Left kidney (tissue), 2 donors: ENCODE measurements around the gene DNMT3A. TPM values are rescaled to one million over a fixed set of nuclear protein-coding genes. Genes with fewer than 3 reads are reported as not detected.
"Not testable (repeated sequence)": the region's sequence is repeated elsewhere in the genome, so short reads cannot be mapped to it uniquely, and the experiment has no call there.

Source experiments
- DNase-seq: peaks from one replicate; pipeline ENCODE4 v3.0.0-alpha.2; 2013
- polyA plus RNA-seq: library from polyadenylated mRNA; unstranded; fragments of 120-200 nt; gene quantifications from one replicate; pipeline ENCODE4 v1.2.1, GENCODE V29; 2013; ENCODE audit not compliant: insufficient read length

Gene DNMT3A
- polyA plus RNA-seq, 1 donor = 94.4 TPM

DNA sequence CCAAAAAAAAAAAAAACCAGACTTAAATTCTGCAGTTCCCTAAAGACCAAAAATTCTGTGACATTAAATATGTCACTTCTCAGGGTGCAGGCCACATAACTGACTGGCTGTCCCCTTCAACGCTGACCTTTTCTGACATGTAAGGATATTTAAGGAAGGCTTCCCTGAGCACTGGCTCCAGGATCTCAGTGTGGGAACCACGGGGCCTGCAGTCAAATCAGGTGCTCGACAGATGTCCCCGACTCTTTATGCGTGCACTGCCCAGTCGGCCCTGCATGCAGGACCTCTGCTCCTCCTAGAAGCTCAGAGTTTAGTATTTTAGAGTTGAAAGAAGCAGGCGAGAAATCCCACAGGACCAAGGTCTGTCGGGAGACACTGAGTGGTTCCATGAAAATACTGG lies 104.0 kb downstream of the DNMT3A start:
- no peak for DNase-seq

DNA sequence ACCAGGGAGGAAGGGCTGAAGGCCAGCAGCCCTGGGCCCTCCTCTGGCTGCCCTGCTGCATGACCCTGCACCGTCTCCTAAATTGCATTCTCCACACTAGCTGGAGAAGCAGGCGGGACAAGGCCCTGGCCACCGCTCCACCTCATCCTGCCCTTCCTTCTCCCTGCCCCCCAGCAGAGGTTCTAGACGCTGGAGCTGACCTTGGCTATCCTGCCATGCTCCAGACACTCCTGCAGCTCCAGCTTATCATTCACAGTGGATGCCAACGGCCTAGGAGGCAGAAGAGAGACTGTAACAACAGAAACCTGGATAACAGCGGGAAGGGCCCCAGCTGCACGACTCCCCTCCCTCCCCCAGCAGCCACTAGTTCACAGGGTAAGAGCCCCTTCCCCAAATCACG lies 105.0 kb downstream of the DNMT3A start:
- DNase-seq = no peak

DNA sequence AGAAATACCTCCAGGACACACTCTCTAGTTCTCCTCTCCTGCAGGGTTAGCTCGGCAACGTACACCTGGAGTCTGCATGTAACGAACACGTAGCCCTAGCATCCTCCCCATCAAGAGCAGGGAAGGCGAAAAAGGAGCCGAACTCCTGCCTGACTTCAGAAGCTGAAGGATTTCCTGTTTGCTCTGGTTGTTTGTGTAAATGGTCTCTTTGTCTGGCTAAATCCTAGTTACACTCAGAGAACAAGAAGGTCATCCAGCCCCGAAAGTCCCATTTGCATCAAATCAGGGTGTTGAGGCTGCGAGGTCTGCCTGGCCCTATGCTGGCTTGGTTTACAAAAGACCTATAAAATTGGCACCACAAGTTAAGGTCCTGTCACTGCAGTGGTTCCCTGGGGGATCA lies 107.0 kb downstream of the DNMT3A start:
- DNase-seq = no peak

DNA sequence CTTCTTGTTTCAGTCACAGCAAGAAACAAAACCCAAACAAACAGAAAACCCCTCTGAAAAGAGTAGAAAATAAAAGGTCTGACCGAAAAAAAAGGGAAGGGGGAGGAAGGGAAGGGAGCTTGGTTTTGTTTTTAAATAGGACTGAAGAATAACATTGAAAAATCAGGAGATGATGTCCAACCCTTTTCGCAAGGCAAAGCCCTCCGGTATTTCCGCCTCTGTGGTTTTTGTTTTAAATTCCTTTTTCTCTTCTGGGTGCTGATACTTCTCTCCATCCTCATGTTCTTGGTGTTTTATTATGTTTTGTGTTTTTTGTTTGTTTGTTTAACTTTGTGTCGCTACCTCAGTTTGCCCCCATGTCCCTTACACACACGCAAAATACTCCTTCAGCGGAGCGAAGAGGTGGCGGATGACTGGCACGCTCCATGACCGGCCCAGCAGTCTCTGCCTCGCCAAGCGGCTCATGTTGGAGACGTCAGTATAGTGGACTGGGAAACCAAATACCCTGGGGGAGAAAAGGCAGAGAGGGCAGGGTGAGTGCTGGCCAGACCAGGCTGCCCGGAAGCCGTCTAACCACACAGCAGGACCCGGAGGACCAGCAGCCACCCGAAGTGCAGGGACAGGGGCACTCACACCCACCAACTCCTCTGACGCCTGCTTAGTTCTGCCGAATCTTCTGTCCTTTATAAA lies 107.7 kb downstream of the DNMT3A start:
- no peak for DNase-seq

DNA sequence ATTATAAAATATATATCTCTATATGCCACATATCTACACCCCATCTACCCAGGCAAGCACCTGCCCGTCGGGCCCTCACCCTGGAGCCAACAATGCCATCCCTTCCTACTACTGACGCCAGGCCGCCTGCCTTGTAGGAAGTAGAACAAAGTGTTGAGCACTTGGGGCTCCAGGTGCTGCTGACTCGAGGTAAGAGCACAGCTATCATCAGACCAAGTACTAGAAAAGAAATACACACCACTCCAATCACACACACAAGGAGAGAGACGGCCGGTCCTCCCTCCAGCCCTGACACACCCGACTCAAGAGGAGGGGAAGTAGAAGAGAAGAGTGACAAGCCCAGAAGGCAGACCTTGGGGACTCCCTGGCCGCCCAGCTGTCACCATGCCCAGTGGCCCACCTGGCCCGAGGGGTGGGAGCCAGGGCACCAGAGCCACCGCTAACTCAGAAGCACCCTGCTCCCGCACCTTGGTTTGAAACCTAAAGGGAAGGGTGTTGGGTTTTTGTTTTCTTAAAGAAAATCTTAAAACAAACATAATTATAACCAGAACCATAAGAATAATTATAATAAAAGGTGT lies 109.4 kb downstream of the DNMT3A start:
- no peak for DNase-seq

DNA sequence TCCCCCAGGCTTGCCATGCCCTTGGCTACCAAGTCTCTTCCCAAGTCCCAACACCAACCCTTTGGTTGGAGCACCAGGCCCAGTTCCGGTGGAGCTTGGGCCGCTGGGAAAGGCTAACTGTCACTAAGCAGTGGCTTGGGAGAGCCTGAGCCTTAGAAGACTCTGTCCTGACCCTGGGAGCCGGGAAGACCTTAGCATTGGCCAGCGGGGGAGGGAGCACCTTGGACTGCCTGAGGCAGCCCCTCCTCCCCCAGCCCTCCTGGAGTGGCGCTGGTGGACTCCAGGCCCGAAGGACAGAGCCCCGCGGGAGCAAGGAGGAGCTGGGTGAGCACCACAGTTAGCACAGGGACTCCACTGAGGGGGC lies 110.8 kb downstream of the DNMT3A start:
- no peak for DNase-seq

DNA sequence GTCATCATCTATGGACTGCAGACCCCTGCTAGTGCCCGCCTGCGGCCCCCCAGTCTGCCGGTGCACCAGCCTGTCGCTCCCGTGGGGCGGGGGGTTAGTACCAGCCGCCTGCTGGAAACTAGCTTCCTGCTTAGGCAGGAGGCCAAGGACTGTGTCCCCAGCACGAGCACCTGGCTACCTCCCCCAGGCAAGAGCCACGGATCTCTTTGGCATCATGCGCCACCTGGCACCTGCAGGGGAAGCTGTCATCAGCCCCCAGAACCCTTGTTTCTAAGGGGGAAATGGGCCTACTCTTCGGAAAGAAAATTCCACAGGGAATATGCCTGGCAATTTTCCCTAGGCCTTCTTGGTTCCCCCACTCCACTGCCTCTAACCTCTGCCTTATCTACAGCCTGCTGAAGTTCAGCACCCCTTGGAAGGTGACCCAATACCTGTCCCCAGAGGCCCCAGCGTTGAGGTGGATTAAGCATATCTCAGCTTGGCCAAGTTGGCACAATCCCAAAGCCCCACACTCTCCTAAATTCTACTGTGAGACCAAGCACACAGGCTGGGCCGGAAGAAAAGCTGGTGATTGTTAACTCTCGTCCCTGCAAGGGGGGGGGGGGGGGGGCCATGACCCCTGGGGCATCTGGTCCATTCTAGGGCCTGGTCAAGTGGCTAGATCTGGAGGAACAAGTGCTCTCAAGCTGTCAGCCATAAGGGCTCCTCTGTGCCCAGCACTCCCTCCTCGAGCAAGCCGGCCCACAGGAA lies 111.4 kb downstream of the DNMT3A start:
- DNase-seq = no peak

DNA sequence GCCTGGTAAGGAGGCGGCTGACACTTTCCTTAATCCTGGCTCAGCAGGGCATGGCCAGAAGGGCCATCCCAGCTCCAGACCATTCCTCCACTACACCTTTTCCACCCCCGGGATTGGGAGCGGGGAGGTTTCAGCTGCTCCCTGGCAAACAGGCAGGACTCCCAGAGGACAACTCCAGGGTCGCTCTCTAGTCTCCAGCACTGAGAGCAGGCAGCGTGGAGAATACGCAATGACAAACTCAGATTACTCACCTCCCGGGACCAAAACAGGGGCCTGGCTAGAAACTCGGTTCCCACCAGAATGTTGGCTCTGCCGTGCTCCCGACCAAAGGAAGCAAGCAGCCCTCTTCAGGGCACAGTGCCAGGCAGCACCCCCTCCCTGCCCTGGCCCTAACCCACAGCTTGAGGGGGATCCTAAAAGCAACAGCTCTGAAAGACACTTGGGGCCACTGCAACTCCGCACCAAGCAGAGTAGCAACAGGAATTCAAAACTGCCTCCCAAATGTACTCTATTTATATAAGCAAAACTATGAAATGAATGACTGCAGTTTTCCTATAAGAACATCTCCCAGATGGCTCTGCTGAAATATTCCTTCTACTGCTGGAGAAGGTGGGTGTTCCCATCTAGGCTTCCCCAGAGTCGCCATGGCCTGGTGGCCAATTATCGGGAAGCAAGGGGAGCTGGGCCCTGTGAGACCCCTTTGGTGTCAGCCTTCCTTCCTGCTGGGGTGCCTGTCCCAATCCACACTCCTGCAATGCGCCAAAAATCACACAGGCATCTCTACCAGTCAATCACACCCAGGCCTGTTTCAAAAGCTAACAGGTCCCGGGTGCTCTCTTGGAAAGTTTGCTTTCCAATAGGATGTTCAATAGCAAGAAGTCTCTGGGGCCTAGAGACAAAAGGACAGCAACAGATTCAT lies 112.2 kb downstream of the DNMT3A start:
- DNase-seq = no peak

DNA sequence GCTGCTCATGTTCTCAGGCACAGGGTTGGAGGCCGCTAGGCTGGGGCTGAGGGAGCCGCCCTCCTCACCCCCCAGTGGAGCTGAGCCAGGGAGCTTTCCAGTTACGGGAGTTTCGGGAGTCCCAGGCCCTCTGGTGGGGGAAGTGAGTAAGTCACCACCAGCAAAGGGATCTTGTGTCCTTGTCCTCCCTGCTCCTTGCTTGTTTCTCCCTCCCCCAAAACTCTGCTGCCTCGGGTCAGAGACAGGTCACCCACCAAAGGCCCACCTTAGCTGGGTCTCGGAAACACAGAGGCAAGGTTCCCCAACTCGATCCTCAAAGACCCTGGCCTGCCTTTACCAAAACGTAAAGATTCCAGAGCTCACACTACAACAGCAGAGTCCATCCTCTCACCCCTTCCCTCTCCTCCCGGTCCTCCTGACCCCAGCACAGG lies 112.9 kb downstream of the DNMT3A start:
- peak; percentile 78 for DNase-seq

DNA sequence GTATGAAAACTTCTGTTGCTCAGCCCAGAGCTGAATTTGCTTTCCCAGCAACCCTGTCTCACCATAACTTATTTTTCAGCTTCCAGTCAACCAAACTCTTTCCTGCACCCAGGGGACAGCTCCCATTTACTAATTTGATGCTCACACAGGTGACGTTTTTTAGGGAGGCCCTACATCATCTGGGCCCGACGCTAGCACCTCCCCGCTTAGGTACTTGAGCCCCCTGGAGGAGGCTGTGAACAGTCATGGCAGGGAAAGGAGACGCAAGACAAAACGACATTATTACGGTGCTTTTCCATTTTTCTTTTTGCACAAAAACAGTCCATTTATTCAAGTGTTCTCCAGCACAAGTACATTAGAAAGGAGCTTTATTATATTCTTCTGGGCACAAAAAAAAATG lies 114.1 kb downstream of the DNMT3A start:
- DNase-seq = no peak

DNA sequence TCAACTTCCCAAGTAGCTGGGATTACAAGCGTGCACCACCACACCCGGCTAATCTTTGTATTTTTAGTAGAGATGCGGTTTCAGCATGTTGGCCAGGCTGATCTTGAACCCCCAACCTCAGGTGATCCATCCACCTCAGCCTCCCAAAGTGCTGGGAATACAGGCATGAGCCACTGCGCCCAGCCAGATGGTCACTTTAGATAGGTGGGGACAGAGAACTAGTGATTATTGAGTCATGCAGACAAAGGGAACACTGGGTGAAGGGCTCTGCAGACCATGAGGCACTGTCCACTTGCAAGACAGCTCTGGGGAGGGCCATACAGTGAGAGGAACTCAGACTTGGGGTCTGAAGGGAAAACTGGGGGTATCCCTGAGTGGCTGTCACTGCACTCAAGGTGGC lies 114.9 kb downstream of the DNMT3A start:
- no peak for DNase-seq

DNA sequence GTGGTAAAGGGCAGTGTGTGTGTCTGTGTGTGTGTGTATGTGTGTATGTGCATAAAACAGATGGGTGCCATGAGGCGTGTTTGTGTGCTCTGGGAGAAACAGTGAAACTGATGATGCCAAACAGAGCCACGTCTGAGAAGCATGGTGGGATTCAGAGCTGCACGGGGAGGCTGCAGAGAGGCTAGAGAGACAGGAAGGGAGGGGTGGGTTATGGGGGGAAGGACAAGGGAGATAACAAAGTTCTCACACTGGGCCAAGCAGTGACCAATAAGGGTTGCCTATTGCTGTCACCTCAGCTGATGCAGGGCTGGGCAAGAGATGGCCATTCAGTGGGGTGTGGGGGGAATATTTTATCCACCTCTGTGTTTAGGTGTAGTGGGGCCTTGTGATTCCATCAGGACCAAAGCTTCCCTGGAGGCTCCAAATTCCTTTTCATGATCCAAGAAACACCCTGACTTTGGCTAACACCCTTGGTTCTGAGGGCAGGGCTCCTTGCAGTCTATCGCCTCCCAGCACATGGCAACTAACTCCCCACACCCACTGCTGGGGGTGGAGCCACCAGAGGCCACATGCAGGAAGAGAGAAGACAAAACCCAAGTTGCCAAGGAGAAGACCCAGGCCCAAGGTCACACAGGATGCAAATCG lies 119.1 kb downstream of the DNMT3A start:
- no peak for DNase-seq

DNA sequence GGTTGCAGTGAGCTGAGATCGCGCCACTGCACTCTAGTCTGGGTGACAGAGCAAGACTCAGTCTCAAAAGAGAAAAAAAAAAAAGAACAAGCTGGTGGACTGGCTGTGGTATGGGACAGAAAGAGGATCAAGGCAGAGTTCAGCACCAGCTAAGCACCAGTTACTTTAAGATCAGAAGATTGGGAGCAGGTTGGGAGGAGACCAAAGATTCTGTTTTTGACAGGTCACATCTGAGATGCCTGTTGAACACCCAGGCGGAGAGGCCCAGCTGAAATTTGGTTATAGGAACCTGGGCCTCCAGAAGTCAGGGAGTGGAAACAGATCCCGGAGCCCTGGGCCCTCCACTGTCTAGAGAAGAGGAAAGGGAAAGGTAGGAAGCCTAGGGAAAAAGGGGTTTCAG lies 120.1 kb downstream of the DNMT3A start:
- no peak for DNase-seq

DNA sequence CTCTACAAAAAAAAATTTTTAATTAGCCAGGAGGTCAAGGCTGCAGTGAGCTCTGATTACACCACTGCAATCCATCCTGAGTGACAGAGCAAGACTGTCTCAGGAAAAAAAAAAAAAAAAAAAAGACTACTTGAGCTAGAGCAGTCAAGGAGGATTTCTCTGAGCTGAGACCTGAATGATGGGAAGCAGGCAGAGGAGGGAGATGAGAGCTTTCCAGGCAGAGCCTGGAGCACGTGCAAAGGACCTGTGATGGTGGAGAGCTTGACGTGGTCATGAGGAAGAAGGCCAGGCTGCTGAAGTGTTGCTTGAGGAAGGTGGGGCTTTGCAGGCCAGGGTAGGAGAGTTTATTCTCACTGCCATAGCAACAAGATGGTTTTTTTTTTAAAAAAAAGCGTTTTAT lies 121.4 kb downstream of the DNMT3A start:
- DNase-seq = no peak

DNA sequence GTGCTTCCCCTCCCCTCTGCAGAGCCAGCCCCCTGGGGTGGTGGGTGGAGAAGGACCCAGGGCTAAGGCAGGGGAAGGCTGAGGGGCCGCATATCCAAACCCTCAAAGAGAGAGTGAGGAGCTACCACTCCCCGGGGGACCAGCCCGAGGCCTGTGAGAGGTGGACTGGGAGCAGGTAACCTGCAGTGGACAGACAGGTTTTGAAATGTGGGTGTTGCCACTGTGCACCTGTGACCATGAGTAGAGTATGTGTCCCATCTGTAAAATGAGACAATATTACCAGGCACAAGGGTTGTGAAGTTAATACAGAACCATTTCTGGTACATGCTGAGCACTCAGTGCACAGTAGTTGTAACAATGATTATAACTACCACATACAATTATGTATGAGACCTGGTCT lies 122.1 kb downstream of the DNMT3A start:
- no peak for DNase-seq

DNA sequence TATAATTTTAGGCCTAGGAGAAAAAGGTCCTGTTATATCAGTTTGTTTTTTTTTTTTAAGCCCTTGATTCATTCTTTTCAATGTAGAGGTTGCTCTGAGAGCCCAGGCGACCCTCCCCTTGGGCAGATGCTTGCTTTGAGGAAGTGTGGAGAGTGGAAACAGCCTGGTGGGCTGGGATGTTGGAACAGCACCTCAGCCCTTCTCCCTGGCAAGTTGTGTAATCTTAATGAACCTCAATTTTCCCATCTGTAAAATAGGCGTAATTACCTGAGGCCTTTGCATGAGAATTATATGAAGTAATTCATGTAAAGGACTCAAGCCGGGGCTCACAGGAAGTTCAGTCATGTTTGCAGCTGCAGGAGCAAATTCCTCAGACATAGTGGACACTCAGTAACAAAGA lies 123.6 kb downstream of the DNMT3A start:
- DNase-seq = no peak

DNA sequence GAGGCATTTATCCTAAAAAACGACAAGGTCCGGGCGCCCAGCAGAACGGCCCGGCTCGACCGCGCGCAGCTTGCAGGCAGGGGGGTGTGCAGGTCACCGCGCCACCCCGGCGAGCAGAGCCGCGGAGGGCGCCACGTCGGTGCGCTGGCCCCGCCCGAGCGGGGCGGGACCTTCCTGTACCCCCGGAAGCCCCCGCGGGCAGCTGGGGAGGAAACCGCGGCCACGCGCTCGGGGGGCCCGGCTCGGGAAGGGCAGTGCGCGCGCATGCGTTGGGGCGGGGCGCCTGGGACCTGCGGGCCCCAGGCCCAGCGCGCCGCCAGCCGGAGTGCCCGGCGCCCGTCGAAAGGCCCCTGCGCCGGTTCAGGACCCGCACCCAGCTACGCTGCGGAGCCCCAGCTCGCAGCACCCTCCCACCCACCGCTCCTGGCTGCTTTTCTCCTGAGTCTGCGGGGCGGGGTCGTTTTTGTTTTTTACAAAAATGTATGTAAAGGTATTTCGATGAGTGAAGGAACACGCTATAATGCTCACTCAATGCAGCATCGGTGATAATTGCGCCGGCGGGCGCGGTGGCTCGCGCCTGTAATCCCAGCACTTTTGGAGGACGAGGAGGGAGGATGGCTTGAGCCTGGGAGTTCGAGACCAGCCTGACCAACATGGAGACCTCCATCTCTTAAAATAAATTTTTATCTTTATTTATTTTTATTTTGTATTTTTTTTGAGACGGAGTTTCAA lies 125.6 kb downstream of the DNMT3A start:
- peak; percentile 77 for DNase-seq

DNA sequence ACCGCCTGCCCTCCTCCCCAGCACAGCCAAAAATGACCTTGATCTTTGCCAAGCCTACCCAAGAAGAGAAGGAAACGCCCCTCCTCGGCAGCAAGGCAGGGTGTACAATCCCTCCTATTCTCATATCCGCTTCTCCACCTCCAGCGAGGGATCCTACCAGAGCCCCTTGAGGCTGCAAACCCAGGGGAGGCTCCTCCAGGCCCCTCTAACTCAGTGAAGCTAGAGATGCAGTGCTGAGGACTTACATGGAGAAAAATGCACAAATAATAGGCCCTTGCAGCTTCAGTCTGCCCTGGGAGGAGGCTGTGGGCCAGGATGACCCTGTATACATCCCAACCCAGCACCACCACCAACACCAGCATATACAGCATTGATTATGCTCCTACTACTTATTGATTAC lies 126.5 kb downstream of the DNMT3A start:
- no peak for DNase-seq

DNA sequence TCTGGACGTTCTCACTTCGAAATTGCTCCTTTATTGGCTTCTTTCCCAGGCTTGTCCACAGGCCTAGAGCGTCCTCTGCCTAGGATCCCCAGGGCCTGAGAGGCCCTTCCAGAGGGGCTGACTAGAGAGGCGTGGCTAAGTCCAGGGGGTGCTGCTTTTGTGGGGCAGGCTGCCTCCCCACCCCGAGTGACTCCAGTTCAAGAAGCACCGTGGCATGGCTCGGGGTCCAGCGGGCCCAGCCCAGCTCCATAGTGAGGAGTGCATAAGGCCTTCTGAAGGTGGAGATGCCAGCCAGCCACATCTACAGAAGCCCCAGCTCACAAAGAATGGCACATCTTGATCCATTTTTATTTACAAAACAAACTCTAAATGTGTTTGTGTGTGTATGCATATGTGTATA lies 128.5 kb downstream of the DNMT3A start:
- no peak for DNase-seq

DNA sequence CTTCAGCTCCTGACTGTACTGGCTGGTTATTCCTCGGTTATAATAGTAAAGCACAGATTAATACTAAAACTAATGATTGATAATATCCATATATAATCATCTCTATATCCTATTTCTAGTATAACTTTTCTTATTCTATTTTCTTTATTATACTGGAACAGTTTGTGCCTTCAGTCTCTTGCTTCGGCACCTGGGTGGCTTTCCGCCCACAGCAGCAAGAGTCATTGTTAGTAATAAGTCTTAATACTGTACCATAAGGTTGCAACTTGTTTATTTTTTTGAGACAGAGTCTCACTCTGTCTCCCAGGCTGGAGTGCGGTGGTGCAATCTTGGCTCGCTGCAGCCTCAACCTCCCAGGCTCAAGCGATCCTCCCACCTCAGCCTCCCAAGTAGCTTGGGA lies 130.8 kb downstream of the DNMT3A start:
- not testable (repeated sequence) for DNase-seq

DNA sequence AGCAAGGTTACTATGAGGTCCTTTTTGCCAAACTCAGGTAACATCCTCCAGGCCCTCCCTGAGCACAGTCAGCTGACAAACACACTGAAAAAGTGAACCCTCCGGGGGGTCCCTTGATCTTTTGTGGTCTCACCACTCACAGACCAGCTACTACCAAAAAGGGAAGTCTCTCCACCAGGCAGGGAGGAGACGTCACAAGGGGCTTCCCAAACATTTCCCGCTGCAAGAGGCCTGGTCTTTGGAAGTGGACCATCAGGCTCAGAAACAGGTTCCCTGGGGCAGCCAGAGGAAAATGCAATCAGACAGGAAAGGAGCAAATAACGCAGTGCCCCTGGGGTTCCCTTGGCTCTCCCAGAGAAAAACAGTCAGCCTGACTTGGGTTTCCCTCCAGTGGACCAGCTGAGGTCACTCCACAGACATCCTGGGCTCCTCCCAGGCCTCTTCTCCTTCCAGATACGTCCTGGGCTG lies 134.6 kb downstream of the DNMT3A start:
- DNase-seq = no peak
